Liver (tissue), 9 donors: ENCODE data around the gene DPPA5. TPM values are rescaled to one million over a fixed set of nuclear protein-coding genes. Genes with fewer than 3 reads are reported as not detected.

Experiments used
- DNase-seq: peaks from one replicate; pipeline ENCODE4 v3.0.0-alpha.2; 2017; ENCODE audit warnings: low spot score
- H3K27ac ChIP-seq, 2 donors: one replicate each; pipeline ENCODE4 v1.7.0; 2013; ENCODE audit warnings: inconsistent platforms in 2 of 2, low read length in 2 of 2, control low read depth in 1 of 2, low read depth in 1 of 2, mild to moderate bottlenecking in 1 of 2
- H3K27me3 ChIP-seq, 4 donors: one replicate each; pipeline versions ENCODE4 v1.6.1 to v1.7.0; 2013; ENCODE audit warnings: low read length in 3 of 4, inconsistent platforms in 1 of 4, mild to moderate bottlenecking in 1 of 4, moderate library complexity in 1 of 4; ENCODE audit not compliant: control insufficient read depth in 4 of 4, insufficient read depth in 4 of 4
- H3K36me3 ChIP-seq, 4 donors: one replicate each; pipeline versions ENCODE4 v1.6.1 to v1.7.0; 2013; ENCODE audit warnings: low read length in 3 of 4, mild to moderate bottlenecking in 3 of 4, low read depth in 1 of 4, moderate library complexity in 1 of 4; ENCODE audit not compliant: control insufficient read depth in 4 of 4, insufficient read depth in 3 of 4
- H3K4me1 ChIP-seq, 4 donors: one replicate each; pipeline versions ENCODE4 v1.6.1 to v1.7.0; 2013; ENCODE audit warnings: low read length in 3 of 4, mild to moderate bottlenecking in 3 of 4, moderate library complexity in 1 of 4; ENCODE audit not compliant: control insufficient read depth in 4 of 4, insufficient read depth in 4 of 4
- H3K4me3 ChIP-seq, 3 donors: one replicate each; pipeline versions ENCODE4 v1.6.1 to v1.7.0; 2013; ENCODE audit warnings: low read length in 3 of 3, control low read depth in 1 of 3, low read depth in 1 of 3, mild to moderate bottlenecking in 1 of 3
- H3K9ac ChIP-seq, 2 donors: one replicate each; pipeline ENCODE4 v1.7.0; 2013; ENCODE audit warnings: low read length in 2 of 2, mild to moderate bottlenecking in 2 of 2, moderate library complexity in 2 of 2, control low read depth in 1 of 2, low read depth in 1 of 2
- H3K9me3 ChIP-seq, 4 donors: one replicate each; pipeline versions ENCODE4 v1.6.1 to v1.7.0; 2013; ENCODE audit warnings: low read length in 3 of 4; ENCODE audit not compliant: control insufficient read depth in 4 of 4
- ATF3 ChIP-seq: IDR thresholded peaks from 2 replicates; pipeline ENCODE4 v1.6.1; 2016; ENCODE audit warnings: antibody characterized with exemption
- CTCF ChIP-seq: fragments of 150-350 bp; IDR thresholded peaks from 2 replicates; pipeline ENCODE4 v1.5.1; 2017; ENCODE audit warnings: improper control_type of control experiment, low read depth, low read length; ENCODE audit not compliant: missing input control
- EGR1 ChIP-seq, 2 donors: IDR thresholded peaks; 2 replicates each; pipeline ENCODE4 v1.6.1; 2016 to 2018; ENCODE audit warnings: antibody characterized with exemption in 2 of 2, low read depth in 2 of 2
- FOXA1 ChIP-seq: IDR thresholded peaks from 2 replicates; pipeline ENCODE4 v1.6.1; 2016; ENCODE audit warnings: antibody characterized with exemption
- FOXA2 ChIP-seq: IDR thresholded peaks from 2 replicates; pipeline ENCODE4 v1.6.1; 2016; ENCODE audit warnings: antibody characterized with exemption
- GABPA ChIP-seq, 2 donors: IDR thresholded peaks in 1 of 2; conservative IDR thresholded peaks in 1 of 2; 2 replicates each; pipeline ENCODE4 v1.6.1; 2016; ENCODE audit warnings: antibody characterized with exemption in 2 of 2, mild to moderate bottlenecking in 1 of 2, moderate library complexity in 1 of 2
- HNF4A ChIP-seq, 2 donors: conservative IDR thresholded peaks; 2 replicates each; pipeline ENCODE4 v1.6.1; 2016; ENCODE audit warnings: antibody characterized with exemption in 2 of 2, mild to moderate bottlenecking in 2 of 2
- HNF4G ChIP-seq: IDR thresholded peaks from 2 replicates; pipeline ENCODE4 v1.6.1; 2016; ENCODE audit warnings: antibody characterized with exemption
- JUND ChIP-seq, 2 donors: IDR thresholded peaks; 2 replicates each; pipeline ENCODE4 v1.6.1; 2016; ENCODE audit warnings: antibody characterized with exemption in 2 of 2
- MAX ChIP-seq: IDR thresholded peaks from 2 replicates; pipeline ENCODE4 v1.6.1; 2016; ENCODE audit warnings: antibody characterized with exemption
- NR2F2 ChIP-seq: IDR thresholded peaks from 2 replicates; pipeline ENCODE4 v1.6.1; 2016; ENCODE audit warnings: antibody characterized with exemption
- RAD21 ChIP-seq, 2 donors: IDR thresholded peaks; 2 replicates each; pipeline ENCODE4 v1.6.1; 2016; ENCODE audit warnings: antibody characterized with exemption in 2 of 2, mild to moderate bottlenecking in 2 of 2
- REST ChIP-seq: IDR thresholded peaks from 2 replicates; pipeline ENCODE4 v1.6.1; 2016; ENCODE audit warnings: antibody characterized with exemption, mild to moderate bottlenecking
- RXRA ChIP-seq, 2 donors: IDR thresholded peaks; 2 replicates each; pipeline ENCODE4 v1.6.1; 2017 to 2018; ENCODE audit warnings: antibody characterized with exemption in 2 of 2, mild to moderate bottlenecking in 1 of 2
- SP1 ChIP-seq: IDR thresholded peaks from 2 replicates; pipeline ENCODE4 v1.6.1; 2018; ENCODE audit warnings: antibody characterized with exemption, mild to moderate bottlenecking
- TAF1 ChIP-seq: conservative IDR thresholded peaks from 2 replicates; pipeline ENCODE4 v1.6.1; 2016; ENCODE audit warnings: antibody characterized with exemption, mild to moderate bottlenecking
- YY1 ChIP-seq: IDR thresholded peaks from 2 replicates; pipeline ENCODE4 v1.6.1; 2016; ENCODE audit warnings: antibody characterized with exemption, mild to moderate bottlenecking
- ZBTB33 ChIP-seq: IDR thresholded peaks from 2 replicates; pipeline ENCODE4 v1.6.1; 2016; ENCODE audit warnings: antibody characterized with exemption
- WGBS: extraction: QIAGEN DNeasy Blood & Tissue Kit; methylation state at CpG from one replicate; pipeline ENCODE4 v1.1.7; 2013; 5-methylcytosine and 5-hydroxymethylcytosine counted together
- polyA plus RNA-seq, 2 donors: library from polyadenylated mRNA; stranded (reverse) in 1 of 2; unstranded in 1 of 2; fragments of 200-250 nt in 1 of 2; fragments of >200 nt in 1 of 2; fragmentation: Nextera tagmentation in 1 of 2; extraction: Ambion mirVana in 1 of 2; gene quantifications; one replicate each; pipeline versions ENCODE4 v1.2.1 to v1.2.3, GENCODE V29; 2013 to 2015
- total RNA-seq, 2 donors: library from RNA; depleted of rRNA; stranded (reverse); fragments of >200 nt; gene quantifications; one replicate each; pipeline ENCODE4 v1.2.3, GENCODE V29; 2014
- donor health status: healthy.
- donor health status: healthy.
- donor health status: healthy.
- donor health status: healthy.
- donor health status: healthy.

DPPA5 gene
- total and polyA plus RNA-seq, 4 donors: not detected

- H3K9me3 ChIP-seq: no peaks in the 10 kb centered on the region
- H3K4me3 ChIP-seq: no peak overlapping the region
- H3K27me3 ChIP-seq: no peaks in the 10 kb centered on the region
- no peak for TF ChIP-seq ATF3
- no peak for TF ChIP-seq EGR1 (IDR thresholded peaks at IDR 0.05; ENCODE audit: low read depth in 2 of 2)
- no peak for TF ChIP-seq JUND (IDR thresholded peaks at IDR 0.05)
- TF ChIP-seq ZBTB33: no peak
- TF ChIP-seq CTCF: no peak
- TF ChIP-seq FOXA1: no peak
- TF ChIP-seq TAF1: no peak
- TF ChIP-seq GABPA (IDR thresholded peaks at IDR 0.05 in 1 of 2, conservative IDR thresholded peaks at IDR 0.05 in 1 of 2): no peak
- TF ChIP-seq HNF4A (conservative IDR thresholded peaks at IDR 0.05): no peak
- TF ChIP-seq FOXA2: no peak
- TF ChIP-seq RXRA (IDR thresholded peaks at IDR 0.05): no peak
- no peak for TF ChIP-seq YY1
- no peak for TF ChIP-seq HNF4G
- no peak for TF ChIP-seq RAD21 (IDR thresholded peaks at IDR 0.05)
- TF ChIP-seq SP1: no peak
- no peak for TF ChIP-seq REST
- no peak for TF ChIP-seq MAX
- no peak for TF ChIP-seq NR2F2
- H3K36me3 ChIP-seq: no peaks in the 10 kb centered on the region
- H3K27ac ChIP-seq: no peak overlapping the region
- no peak for DNase-seq
- no peak overlapping the region for H3K9ac ChIP-seq
- no peaks in the 10 kb centered on the region for H3K4me1 ChIP-seq
- WGBS: 65% methylated on average over 3 of the region's 3 CpGs
Observed at GRCh38 chr6:73339340-73339739, 14.7 kb downstream of the DPPA5 start.
